Endodermal cell (in vitro differentiated cells): Measurements from ENCODE around the gene TECTA. TPM values are rescaled to one million over a fixed set of nuclear protein-coding genes. Genes with fewer than 3 reads are reported as not detected.

Experiments used
- DNase-seq: peaks from one replicate; pipeline ENCODE4 v3.0.0-alpha.2; 2017
- H3K27ac ChIP-seq: 2 replicates; pipeline ENCODE4 v1.5.1; 2013; ENCODE audit warnings: mild to moderate bottlenecking, low read depth, low read length, moderate library complexity
- H3K27me3 ChIP-seq: 2 replicates; pipeline ENCODE4 v1.6.1; 2013; ENCODE audit warnings: mild to moderate bottlenecking, low read length, moderate library complexity; ENCODE audit not compliant: insufficient read depth, control insufficient read depth, poor library complexity, severe bottlenecking
- H3K36me3 ChIP-seq: 2 replicates; pipeline ENCODE4 v1.7.0; 2013; ENCODE audit warnings: mild to moderate bottlenecking, low read length, moderate library complexity; ENCODE audit not compliant: control insufficient read depth, insufficient read depth
- H3K4me1 ChIP-seq: one replicate; pipeline ENCODE4 v1.7.0; 2013; ENCODE audit warnings: low read length; ENCODE audit not compliant: control insufficient read depth, insufficient read depth
- H3K4me3 ChIP-seq: 2 replicates; pipeline ENCODE4 v1.5.1; 2013; ENCODE audit warnings: mild to moderate bottlenecking, low read length, moderate library complexity
- H3K9ac ChIP-seq: 2 replicates; pipeline ENCODE4 v1.6.1; 2013; ENCODE audit warnings: mild to moderate bottlenecking, low read length, moderate library complexity; ENCODE audit not compliant: poor library complexity, severe bottlenecking; ENCODE audit errors: extremely low read depth
- H3K9me3 ChIP-seq: 2 replicates; pipeline ENCODE4 v1.6.1; 2013; ENCODE audit warnings: mild to moderate bottlenecking, low read length, moderate library complexity; ENCODE audit not compliant: control insufficient read depth
- H3K27ac Mint-ChIP-seq: 2 replicates; pipeline ENCODE4 v1.8.0; 2020; ENCODE audit warnings: mixed read lengths
- H3K27me3 Mint-ChIP-seq: 2 replicates; pipeline ENCODE4 v1.8.0; 2021; ENCODE audit warnings: mild to moderate bottlenecking, mixed read lengths; ENCODE audit not compliant: insufficient read depth
- H3K36me3 Mint-ChIP-seq: 2 replicates; pipeline ENCODE4 v1.8.0; 2020; ENCODE audit warnings: low read depth, mixed read lengths
- H3K4me1 Mint-ChIP-seq: 2 replicates; pipeline ENCODE4 v1.8.0; 2020; ENCODE audit warnings: mixed read lengths
- H3K4me3 Mint-ChIP-seq: 2 replicates; pipeline ENCODE4 v1.8.0; 2020; ENCODE audit warnings: mild to moderate bottlenecking, moderate library complexity, mixed read lengths
- H3K9me3 Mint-ChIP-seq: 2 replicates; pipeline ENCODE4 v1.8.0; 2020; ENCODE audit warnings: mild to moderate bottlenecking, mixed read lengths
- whole genome bisulfite sequencing, 2 experiments: methylation state at CpG; one replicate each; pipeline versions ENCODE4 v1.1.5 to v1.1.7; 2013; ENCODE audit warnings: missing lambda C conversion rate in 2 of 2, mixed read lengths in 1 of 2; ENCODE audit not compliant: insufficient coverage in 1 of 2, insufficient read length in 1 of 2; 5-methylcytosine and 5-hydroxymethylcytosine counted together
- total RNA-seq, 2 donors: library from RNA; stranded (reverse); fragmentation: NEBNext Ultra II Directional in 1 of 2; extraction: Animal tissue kit (Norgen Biotek cat#: 25700) in 1 of 2; gene quantifications; 2 replicates in 1 of 2; 3 replicates in 1 of 2; pipeline ENCODE4 v1.2.1, GENCODE V29; 2021
- TF ChIP-seq, protein P1 (sequence below): fragments of 200-600 bp; sonication (generic); conservative IDR thresholded peaks from 2 replicates; pipeline ENCODE4 v1.5.0; 2021; ENCODE audit warnings: antibody characterized with exemption, mild to moderate bottlenecking

The TECTA gene
- total RNA-seq, 2 donors from 2014 or later, result 1.4 to 2.2 TPM

DNA sequence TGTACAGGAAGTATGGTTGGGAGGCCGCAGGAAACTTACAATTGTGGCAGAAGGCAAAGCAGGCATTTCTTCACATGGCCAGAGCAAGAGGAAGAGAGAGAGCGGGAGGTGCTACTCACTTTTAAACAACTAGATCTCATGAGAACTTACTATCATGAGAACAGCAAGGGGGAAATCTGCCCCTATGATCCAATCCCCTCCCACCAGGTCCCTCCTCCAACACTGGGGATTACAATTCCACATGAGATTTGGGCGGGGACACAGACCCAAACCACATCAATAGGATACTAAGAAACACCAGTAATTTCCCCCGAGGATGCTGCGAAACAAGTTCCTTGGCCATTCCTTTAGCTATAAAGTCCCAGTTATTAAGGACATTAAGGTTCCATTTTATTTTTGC is 97.4 kb downstream of the TECTA start:
- no peak overlapping the region for H3K9ac ChIP-seq
- WGBS, 2 experiments, result 86 to 96% methylated on average over 4 of the region's 5 CpGs
- H3K27ac Mint-ChIP-seq, result no peak overlapping the region

DNA sequence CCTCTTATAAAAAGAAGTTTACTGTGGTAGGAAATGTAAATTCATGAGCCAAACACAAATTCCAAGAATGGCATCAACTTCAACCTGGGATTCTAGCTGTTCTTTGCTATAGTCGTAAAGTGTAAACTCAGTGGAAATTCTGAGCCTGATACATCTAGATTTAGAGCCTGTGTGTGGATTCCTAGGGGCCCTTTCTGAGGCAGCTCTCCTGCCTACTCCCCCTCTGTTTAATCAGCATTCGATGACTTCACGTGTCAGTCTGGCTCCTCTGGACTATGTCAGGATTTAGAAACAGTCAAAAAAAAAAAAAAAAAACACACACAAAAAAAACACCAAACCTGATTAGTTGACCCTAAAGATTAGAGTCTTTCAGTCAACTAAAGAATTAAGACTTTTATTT is 98.5 kb downstream of the TECTA start:
- peaks cover 16% of the 10 kb centered on the region for H3K4me1 Mint-ChIP-seq
- Histone ChIP-seq H3K27ac (no peak overlapping the region), H3K4me3 (no peak overlapping the region), H3K36me3 (no peaks in the 10 kb centered on the region), H3K4me1 (no peaks in the 10 kb centered on the region), H3K9me3 (no peaks in the 10 kb centered on the region), H3K27me3 (no peaks in the 10 kb centered on the region), H3K9ac (no peak overlapping the region)
- no peaks in the 10 kb centered on the region for H3K9me3 Mint-ChIP-seq
- H3K27me3 Mint-ChIP-seq, result no peaks in the 10 kb centered on the region
- peak overlapping the region; percentile 52 for H3K27ac Mint-ChIP-seq
- no peak overlapping the region for H3K4me3 Mint-ChIP-seq
- DNase-seq, result no peak
- TF ChIP-seq, protein P1, sequence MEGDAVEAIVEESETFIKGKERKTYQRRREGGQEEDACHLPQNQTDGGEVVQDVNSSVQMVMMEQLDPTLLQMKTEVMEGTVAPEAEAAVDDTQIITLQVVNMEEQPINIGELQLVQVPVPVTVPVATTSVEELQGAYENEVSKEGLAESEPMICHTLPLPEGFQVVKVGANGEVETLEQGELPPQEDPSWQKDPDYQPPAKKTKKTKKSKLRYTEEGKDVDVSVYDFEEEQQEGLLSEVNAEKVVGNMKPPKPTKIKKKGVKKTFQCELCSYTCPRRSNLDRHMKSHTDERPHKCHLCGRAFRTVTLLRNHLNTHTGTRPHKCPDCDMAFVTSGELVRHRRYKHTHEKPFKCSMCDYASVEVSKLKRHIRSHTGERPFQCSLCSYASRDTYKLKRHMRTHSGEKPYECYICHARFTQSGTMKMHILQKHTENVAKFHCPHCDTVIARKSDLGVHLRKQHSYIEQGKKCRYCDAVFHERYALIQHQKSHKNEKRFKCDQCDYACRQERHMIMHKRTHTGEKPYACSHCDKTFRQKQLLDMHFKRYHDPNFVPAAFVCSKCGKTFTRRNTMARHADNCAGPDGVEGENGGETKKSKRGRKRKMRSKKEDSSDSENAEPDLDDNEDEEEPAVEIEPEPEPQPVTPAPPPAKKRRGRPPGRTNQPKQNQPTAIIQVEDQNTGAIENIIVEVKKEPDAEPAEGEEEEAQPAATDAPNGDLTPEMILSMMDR, result no peak
- no peaks in the 10 kb centered on the region for H3K36me3 Mint-ChIP-seq
- WGBS, 2 experiments, result 58 to 75% methylated on average over 1 to 3 of the region's 3 CpGs

More for the DNA sequence above, 97.4 kb downstream of the TECTA start:
- H3K27me3 ChIP-seq, result no peaks in the 10 kb centered on the region
- H3K36me3 Mint-ChIP-seq, result no peaks in the 10 kb centered on the region
- H3K4me1 ChIP-seq, result no peaks in the 10 kb centered on the region
- H3K36me3 ChIP-seq, result no peaks in the 10 kb centered on the region
- H3K4me1 Mint-ChIP-seq, result peaks cover 16% of the 10 kb centered on the region
- H3K4me3 ChIP-seq, result no peak overlapping the region
- no peaks in the 10 kb centered on the region for H3K27me3 Mint-ChIP-seq
- no peaks in the 10 kb centered on the region for H3K9me3 ChIP-seq
- no peak for DNase-seq
- TF ChIP-seq, protein P1, result no peak
- H3K9me3 Mint-ChIP-seq, result no peaks in the 10 kb centered on the region
- H3K27ac ChIP-seq, result no peak overlapping the region
- no peak overlapping the region for H3K4me3 Mint-ChIP-seq

DNA sequence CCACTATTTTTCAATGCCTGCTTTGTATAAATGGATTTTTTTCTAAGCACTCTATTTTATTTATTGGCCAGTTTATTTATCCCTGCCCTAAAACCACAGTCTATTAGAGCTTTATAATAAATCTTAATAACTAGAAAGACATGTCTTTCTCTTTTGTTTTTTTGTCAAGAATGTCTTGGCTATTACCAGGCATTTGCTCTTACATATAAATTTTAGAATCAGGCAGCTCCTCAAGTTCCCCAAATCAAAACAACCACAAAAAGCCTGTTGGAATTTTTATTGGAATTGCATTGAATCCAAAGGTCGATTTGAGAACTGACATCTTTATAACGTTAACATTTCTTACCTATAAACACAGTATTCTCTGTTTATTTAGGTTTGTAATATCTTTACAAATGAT is 105.8 kb downstream of the TECTA start:
- no peak for DNase-seq
- no peaks in the 10 kb centered on the region for H3K9me3 ChIP-seq
- TF ChIP-seq, protein P1, result no peak
- H3K9ac ChIP-seq, result no peak overlapping the region
- H3K27me3 ChIP-seq, result no peaks in the 10 kb centered on the region
- H3K27me3 Mint-ChIP-seq, result no peaks in the 10 kb centered on the region
- H3K27ac Mint-ChIP-seq, result no peak overlapping the region
- H3K4me1 ChIP-seq, result no peaks in the 10 kb centered on the region
- no peaks in the 10 kb centered on the region for H3K4me1 Mint-ChIP-seq
- H3K27ac ChIP-seq, result no peak overlapping the region
- H3K36me3 Mint-ChIP-seq, result no peaks in the 10 kb centered on the region
- no peaks in the 10 kb centered on the region for H3K9me3 Mint-ChIP-seq
- WGBS, 2 experiments, result 100% methylated on average over 1 of the region's 2 CpGs; no CpG with 5 or more reads in 1 of the 2 experiments
- H3K4me3 ChIP-seq, result no peak overlapping the region
- no peaks in the 10 kb centered on the region for H3K36me3 ChIP-seq
- no peak overlapping the region for H3K4me3 Mint-ChIP-seq
